Measurements from ENCODE around the gene PCNX4.

Gene PCNX4

DNA sequence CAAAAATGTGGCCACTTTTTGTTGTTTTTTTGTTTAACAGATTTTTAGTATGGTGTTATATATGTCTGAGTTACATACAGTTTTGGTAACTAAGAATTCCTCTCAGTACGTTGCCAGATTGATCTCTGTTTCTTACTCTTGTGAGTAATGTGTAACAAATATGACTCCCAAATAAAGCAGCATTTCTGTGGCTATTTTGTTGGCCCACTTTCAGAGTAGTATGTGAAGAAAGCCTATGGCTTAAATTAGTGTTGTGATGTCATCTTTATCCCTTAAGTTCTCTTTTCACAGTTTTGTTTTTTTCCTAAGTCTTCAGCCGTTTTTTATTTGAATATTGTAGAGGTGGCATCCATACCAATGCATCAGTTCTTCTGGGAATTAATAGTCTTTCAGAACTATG is 10.7 kb downstream of the PCNX4 start:
- DNase-seq, result no peak

GRCh38 chr14:60106339-60106738 is 14.6 kb downstream of the PCNX4 start:
- peak in 1 of 2 donors; percentile 13 for DNase-seq

DNA sequence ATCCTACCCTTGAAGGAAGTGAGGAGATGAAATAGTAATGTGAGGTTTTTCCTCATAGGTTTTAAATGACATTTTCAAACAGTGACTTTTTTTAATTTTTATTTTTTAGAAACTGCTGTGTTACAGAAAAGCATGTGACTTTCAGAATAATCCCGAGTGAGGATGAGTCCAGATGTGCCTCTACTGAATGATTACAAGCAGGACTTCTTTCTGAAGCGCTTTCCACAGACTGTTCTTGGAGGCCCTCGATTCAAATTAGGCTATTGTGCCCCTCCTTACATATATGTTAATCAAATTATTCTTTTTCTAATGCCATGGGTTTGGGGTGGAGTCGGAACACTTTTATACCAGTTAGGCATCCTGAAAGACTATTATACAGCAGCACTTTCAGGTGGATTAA is 15.8 kb downstream of the PCNX4 start:
- DNase-seq, result no peak

DNA sequence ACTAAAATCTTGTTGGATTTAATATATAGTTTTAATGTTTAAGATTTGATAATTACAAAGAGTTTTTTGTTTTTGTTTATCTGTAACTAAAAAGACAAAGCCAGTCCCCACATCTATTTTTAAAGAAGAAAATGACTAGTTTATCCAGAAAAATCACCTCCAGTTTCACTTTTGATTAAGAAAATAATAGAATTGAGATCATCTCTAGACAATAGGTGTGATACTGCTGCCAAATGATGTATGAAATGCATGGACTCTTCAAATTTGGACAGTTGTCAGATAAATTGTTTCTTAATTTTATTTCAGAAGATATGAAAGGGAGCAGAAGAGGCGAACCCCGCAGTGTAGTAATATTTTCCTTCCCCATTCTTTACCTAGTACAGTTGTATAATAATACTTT is 20.0 kb downstream of the PCNX4 start:
- DNase-seq, result no peak

DNA sequence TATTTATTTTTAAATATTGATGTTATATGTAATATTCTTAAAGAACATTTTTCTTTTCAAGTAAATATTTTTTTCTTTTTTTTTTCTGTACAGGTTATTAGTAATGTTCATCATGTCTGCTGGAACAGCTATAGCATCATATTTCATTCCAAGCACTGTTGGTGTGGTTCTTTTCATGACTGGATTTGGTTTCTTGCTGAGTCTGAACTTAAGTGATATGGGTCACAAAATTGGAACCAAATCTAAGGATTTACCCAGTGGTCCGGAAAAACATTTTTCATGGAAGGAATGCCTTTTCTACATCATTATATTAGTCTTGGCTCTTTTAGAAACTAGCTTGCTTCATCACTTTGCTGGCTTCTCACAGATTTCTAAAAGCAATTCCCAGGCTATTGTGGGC is 23.2 kb downstream of the PCNX4 start:
- DNase-seq, result no peak

DNA sequence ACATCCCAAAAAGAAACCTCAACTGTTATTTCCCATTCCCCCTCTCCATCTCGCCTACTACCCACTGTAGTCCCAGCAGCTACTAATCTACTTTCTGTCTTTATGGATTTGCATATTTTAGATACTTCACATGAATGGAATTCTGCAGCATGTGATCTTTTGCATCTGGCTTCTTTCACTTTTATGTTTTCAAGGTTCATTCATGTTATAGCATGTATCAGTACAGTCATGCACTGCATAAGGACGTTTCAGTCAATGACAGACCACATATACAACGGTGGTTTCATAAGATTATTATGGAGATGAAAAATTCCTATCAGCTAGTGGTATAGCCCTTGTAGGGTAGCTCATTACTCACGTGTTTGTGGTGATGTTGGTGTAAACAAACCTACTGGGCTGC is 24.5 kb downstream of the PCNX4 start:
- DNase-seq, result no peak

- no peak for DNase-seq
Observed at GRCh38 chr14:60125918-60126317, 34.2 kb downstream of the PCNX4 start.

DNA sequence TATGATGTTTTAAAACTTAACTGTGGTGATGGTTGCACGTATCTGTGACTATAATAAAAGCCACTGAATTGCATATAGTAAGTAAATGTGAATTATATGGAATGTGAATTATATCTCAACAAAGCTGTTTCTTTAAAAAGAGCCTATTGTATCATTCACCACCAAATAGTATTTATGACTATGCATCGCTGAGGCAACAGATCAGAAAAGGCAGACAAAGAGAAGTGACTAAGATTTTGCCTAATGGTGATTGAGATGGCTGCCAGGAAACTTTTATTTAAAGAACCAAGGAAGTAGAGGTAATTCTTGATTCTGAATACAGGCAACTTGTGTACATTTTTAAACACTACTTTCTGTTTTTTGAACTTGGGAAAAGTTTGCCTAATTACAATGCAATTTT is 41.8 kb downstream of the PCNX4 start:
- no peak for DNase-seq

- DNase-seq, result no peak
Observed at GRCh38 chr14:60134702-60135101, 43.0 kb downstream of the PCNX4 start.

DNA sequence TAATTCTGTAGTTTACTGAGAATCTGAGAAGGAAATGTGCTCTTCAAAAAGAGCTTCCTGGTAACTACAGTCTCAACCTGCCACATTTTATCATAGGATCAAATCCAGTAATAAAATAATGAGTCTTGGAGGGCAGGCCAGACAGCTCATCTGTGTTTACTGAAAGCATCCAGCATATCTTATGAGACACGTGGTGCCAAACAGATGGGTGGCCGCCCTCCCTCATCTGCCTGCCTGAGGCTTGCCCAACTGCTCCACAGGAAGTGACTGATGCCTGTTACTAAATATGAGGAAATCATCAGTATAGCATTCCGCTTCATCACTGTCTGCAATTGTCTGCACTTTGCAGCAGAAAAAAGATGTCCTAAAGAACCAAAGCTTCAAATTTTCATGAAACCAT is 60.0 kb downstream of the PCNX4 start:
- DNase-seq, result peak; percentile 73 to 81

DNA sequence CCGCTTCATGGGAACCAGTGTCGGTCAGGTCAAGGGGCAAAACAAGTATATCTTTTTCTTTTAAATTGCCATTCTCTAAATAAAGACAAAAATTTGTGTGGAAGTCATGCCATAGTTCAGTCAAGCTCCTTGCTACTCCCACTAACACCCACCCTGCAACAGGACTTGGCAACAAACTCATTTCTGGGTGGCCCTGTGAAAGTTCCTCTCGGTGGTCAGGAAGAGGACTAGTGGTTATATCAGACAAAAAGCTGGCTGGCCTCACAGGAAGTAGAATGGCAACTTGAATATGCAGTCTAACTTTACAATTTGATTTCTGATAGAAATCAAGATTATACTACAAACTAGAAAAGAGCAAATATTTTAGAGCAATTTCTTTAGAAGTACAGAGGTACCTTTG is 62.3 kb downstream of the PCNX4 start:
- peak in 1 of 2 donors; percentile 32 for DNase-seq

- no peak for DNase-seq
Observed at GRCh38 chr14:60154671-60155070, 62.9 kb downstream of the PCNX4 start.

DNA sequence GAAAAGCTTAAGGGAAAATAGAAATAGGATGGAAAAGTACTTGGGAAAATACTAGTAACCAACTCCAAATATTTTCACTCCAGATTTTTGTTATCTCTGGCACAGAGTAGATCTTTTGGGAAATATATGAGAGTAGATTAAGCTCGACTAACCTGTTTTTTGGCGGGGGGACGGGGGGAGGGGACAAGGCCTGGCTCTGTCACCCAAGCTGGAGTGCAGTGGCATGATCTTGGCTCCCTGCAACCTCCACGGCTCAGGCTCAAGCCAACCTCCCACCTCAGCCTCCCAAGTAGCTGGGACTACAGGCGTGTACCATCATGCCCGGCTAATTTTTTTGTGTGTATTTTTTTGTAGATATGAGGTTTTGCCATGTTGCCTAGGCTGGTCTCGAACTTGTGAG is 68.7 kb downstream of the PCNX4 start:
- DNase-seq, result no peak

DNA sequence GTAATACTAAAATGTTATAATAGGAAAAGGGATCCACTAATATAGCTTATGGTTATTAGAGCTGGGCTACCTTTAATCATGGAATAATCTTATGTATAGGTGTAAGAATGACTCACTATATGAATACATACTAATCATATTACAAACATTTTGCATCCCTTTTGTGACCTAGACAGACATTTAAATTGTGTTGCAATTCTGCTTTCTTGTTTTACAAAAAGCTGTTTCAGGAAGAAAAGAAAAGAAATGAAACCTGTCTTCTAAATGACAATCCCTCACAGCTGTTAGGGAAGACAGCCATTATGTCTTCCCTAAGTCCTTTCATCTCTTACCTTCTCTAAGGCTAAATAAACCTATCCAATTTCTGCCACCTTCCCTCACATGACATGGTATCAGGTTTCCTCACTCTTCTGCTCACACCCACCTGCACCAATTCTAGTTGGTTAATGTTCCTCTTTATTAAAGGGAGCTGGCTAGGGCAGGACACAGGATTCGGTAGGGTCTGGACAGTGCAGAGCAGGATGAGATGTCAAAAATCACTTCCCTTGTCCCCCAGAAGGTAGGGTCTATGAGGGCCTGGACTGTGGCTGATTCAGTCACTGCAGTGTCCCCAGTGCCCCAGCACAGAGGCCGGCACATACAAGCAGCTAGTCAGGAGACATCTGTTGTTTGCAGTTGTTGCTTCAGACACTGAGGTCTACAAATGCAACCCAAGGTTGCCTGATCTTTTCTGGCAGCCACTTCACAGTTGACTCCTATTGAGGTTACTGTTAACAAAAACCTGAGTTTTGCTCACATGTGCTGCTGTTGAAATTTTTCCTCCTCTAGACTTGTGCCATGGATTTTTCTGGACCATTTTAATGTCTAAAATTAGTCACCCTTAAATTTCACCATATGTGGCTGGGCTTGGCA is 69.7 kb downstream of the PCNX4 start:
- DNase-seq, result no peak

GRCh38 chr14:60163693-60164092 is 72.0 kb downstream of the PCNX4 start:
- no peak for DNase-seq

- no peak for DNase-seq
Observed at GRCh38 chr14:60164404-60164711, 72.6 kb downstream of the PCNX4 start.

DNA sequence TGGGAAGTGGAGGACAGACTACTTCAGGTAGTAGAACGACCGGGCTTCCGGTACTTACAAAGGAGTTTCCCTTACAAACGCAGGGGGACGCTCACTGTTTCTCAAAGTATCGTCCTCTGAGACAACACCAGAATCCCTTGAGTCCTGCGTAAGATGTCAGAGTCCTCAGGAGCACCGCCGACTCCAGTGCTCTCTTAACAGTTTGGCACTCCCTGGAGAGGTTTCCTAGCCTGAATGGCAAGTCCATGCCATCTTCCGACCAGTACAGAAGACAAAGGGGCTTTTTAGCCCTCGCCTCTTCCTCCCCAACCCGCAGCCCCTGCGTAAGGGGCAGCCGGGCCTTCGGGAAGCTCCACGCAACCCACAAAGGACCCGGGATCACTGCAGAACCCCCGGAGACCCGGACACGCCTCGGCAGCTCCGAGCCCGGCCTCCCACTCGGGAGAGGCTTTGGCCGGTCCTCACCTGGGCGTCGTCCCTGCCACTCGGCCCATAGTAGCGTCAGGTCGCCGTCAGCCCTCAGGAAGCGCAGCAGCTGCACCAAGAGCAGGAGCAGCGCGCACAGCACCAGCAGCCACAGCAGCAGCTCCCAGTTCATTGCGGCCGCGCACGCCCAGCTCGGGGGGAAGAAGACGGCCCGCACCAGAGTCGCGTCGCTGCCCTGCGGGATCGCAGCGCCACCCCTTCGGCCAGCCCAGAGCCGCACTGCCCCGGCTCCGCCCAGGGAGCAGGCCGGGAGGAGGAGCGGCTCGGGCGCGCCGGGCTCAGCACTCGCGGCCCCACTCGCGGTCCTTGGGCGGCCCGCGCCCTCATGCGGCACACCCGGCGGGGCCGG is 73.2 kb downstream of the PCNX4 start, which contains the start of gene DHRS7:
TSS of gene DHRS7 (minus strand) at position 687 of the 835 bp plus-strand sequence. CDS start at position 598, 89 bp downstream.
- peak; percentile 74 to 76 for DNase-seq

DNA sequence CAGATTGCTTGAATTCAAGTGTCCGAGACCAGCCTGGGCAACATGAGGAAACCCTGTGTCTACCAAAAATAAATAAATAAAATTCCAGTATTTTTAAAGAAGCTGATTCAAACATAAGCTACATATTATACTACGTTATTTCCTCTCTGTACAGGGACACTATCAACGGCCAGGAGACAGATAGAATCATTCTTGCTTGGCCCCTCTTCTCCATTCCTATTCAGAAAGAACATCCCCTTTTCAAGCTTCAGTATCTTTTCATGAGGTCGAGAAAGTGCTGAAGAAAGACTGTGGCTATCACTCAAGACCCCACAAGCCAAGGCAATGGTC is 73.8 kb downstream of the PCNX4 start:
- no peak for DNase-seq

GRCh38 chr14:60166142-60166541 is 74.4 kb downstream of the PCNX4 start:
- peak in 1 of 2 donors; percentile 42 for DNase-seq

DNA sequence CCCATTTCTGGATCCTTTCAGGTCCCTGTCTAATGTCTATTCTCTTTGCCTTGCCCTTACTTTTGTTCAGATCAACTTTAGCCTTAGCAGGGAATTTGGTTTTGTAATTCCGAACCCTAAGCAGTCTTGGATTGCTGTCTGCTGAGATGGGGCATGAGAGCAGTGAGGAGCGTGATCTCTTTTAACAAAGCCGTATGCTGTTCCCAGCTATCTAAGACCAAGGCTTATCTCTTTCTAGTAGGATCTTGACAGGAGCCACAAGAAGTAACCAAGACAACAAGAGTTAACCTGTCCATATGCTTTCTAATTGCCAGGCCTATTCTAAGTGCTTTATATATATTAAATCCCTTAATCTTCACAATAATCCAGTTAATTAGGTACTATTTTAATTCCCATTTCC is 78.0 kb downstream of the PCNX4 start:
- DNase-seq, result no peak

DNA sequence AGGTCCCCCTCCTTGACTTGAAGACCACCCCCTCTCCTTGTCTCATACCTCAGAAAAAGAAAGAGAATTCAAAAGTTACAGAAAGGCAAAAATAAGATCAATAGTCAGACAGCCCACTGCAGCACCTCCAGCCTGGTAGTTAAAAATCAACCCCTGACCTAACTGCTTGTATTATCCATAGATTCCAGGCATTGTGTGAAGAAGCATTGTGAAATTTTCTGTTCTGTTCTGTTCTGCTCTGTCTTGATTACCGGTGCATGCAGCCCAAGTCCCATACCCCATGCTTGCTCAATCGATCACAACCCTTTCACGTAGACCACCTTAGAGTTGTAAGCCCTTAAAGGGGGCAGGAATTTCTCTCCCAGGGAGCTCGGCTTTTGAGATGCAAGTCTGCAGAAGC is 79.2 kb downstream of the PCNX4 start:
- DNase-seq, result no peak

GRCh38 chr14:60171690-60172089 is 80.0 kb downstream of the PCNX4 start:
- DNase-seq, result no peak

GRCh38 chr14:60174352-60175254 is 82.9 kb downstream of the PCNX4 start:
- DNase-seq, result no peak
